Hepatocyte (in vitro differentiated cells): ENCODE measurements around the gene RASSF3. TPM values are rescaled to one million over a fixed set of nuclear protein-coding genes. Genes with fewer than 3 reads are reported as not detected.

Experiments used
- DNase-seq: peaks from one replicate; pipeline ENCODE4 v3.0.0-alpha.2; 2016; ENCODE audit warnings: low spot score
- H2AFZ ChIP-seq: fragments of 200-600 bp; sonication (generic); 2 replicates; pipeline ENCODE4 v1.6.0; 2016; ENCODE audit warnings: antibody characterized with exemption, mild to moderate bottlenecking
- H3K27ac ChIP-seq: fragments of 200-600 bp; sonication (generic); 2 replicates; pipeline ENCODE4 v1.5.1; 2016; ENCODE audit warnings: mild to moderate bottlenecking
- H3K27me3 ChIP-seq: fragments of 200-600 bp; sonication (generic); 2 replicates; pipeline ENCODE4 v1.6.1; 2016
- H3K36me3 ChIP-seq: fragments of 200-600 bp; sonication (generic); replicated peaks from 2 replicates; pipeline ENCODE4 v1.5.1; 2016; ENCODE audit warnings: low read depth; ENCODE audit not compliant: insufficient read depth
- H3K4me1 ChIP-seq: fragments of 200-600 bp; sonication (generic); 2 replicates; pipeline ENCODE4 v1.5.1; 2016; ENCODE audit warnings: mild to moderate bottlenecking, moderate library complexity; ENCODE audit not compliant: insufficient read depth
- H3K4me2 ChIP-seq: fragments of 200-600 bp; sonication (generic); 2 replicates; pipeline ENCODE4 v1.6.0; 2016
- H3K4me3 ChIP-seq: fragments of 200-600 bp; sonication (generic); 2 replicates; pipeline ENCODE4 v1.5.1; 2016; ENCODE audit warnings: mild to moderate bottlenecking
- H3K79me2 ChIP-seq: fragments of 200-600 bp; sonication (generic); 2 replicates; pipeline ENCODE4 v1.6.0; 2017; ENCODE audit warnings: mild to moderate bottlenecking
- H3K9me2 ChIP-seq: fragments of 200-600 bp; sonication (generic); replicated peaks from 2 replicates; pipeline ENCODE4 v1.6.0; 2017; ENCODE audit warnings: mild to moderate bottlenecking; ENCODE audit not compliant: insufficient read depth
- H3K9me3 ChIP-seq: fragments of 200-600 bp; sonication (generic); 2 replicates; pipeline ENCODE4 v1.5.1; 2016; ENCODE audit warnings: low read depth, mild to moderate bottlenecking
- H4K20me1 ChIP-seq: fragments of 200-600 bp; sonication (generic); 2 replicates; pipeline ENCODE4 v1.6.0; 2016; ENCODE audit warnings: mild to moderate bottlenecking; ENCODE audit not compliant: insufficient read depth, poor library complexity, severe bottlenecking
- EZH2 ChIP-seq: fragments of 200-600 bp; sonication (generic); IDR thresholded peaks from 2 replicates; pipeline ENCODE4 v1.6.1; 2016; ENCODE audit warnings: antibody characterized with exemption, mild to moderate bottlenecking, borderline replicate concordance
- EZH2phosphoT487 ChIP-seq: fragments of 200-600 bp; sonication (generic); IDR thresholded peaks from one replicate; pipeline ENCODE4 v1.6.1; 2018; ENCODE audit warnings: antibody characterized with exemption, mild to moderate bottlenecking, low read depth, moderate library complexity; ENCODE audit not compliant: unreplicated experiment, severe bottlenecking
- WGBS: methylation state at CpG from one replicate; pipeline ENCODE4 v1.1.6; 2016; ENCODE audit warnings: low lambda C conversion rate; ENCODE audit errors: missing lambda C conversion rate; 5-methylcytosine and 5-hydroxymethylcytosine counted together
- polyA plus RNA-seq: library from polyadenylated mRNA; unstranded; fragments of >200 nt; fragmentation: Nextera tagmentation; extraction: Ambion mirVana; gene quantifications from 2 replicates; pipeline ENCODE4 v1.2.1, GENCODE V29; 2016
- total RNA-seq: library from RNA; depleted of rRNA; stranded (reverse); fragments of >200 nt; gene quantifications from 2 replicates; pipeline ENCODE4 v1.2.3, GENCODE V29; 2014
- TF ChIP-seq, protein P1 (sequence below): fragments of 200-600 bp; sonication (generic); IDR thresholded peaks from 2 replicates; pipeline ENCODE4 v1.5.1; 2016; ENCODE audit warnings: antibody characterized with exemption, mild to moderate bottlenecking; ENCODE audit not compliant: poor library complexity

RASSF3 gene
- total and polyA plus RNA-seq, 2 experiments from 2014 or later, result 7.8 to 22.3 TPM

DNA sequence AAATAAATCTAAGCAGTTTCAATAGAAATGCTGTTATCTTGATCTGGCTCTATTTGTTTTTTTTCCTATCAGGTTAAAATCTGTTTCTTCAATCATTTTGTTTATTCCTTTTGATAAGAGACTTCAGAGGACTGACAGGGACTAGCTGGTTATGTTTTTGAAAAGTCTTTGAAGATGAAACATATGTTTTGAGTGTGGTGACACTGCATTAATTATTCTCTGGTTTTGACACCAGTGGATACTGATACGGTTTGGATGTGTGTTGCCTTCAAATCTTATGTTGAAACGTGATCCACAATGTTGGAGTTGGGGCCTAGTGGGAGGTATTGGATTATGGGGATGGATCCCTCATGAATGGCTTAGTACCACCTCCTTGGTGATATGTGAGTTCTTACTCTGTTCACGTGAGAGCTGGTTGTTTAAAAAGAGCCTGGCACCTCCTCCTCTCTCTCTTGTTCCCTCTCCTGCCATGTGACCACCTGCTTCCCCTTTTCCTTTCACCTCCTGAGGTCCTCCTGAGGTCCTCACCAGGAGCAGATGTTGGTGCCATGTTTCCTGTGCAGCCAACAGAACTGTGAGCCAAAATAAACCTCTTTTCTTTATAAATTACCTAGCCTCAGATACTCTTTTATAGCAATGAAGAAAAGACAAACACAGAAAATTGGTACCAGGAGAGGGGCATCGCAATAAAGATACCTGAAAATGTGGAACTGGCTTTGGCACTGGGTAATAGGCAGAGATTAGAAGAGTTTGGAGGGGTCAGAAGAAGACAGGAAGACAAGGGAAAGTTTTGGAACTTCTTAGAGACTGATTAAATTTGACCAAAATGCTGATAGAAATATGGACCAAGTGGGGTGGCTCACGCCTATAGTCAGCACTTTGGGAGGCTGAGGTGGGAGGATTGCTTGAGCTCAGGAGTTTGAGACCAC is 23.0 kb downstream of the RASSF3 start:
- WGBS, result 80% methylated on average over 5 of the region's 5 CpGs
- TF ChIP-seq EZH2, result no peak
- no peak for DNase-seq

DNA sequence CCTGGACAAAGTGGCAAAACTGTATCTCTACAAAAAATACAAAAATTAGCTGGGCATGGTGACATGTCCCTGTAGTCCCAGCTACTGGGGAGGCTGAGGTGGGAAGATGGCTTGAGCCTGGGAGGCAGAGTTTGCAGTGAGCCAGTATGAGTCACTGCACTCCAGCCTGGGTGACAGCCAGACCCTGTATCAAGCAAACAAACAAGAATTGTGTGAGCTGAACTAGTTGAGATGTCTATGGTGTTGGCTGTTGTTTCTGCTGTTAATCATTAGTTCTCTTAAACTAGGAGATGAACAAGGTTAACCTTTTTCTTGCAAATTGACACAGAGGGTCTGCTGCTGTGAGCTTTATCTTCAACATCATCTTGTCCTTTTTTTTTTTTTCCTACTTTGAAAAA is 23.6 kb downstream of the RASSF3 start:
- peak; percentile 49 for DNase-seq
- Histone ChIP-seq H4K20me1 (no peaks in the 10 kb centered on the region), H3K79me2 (peaks cover 62% of the 10 kb centered on the region), H3K4me2 (no peak overlapping the region), H3K4me1 (peaks cover 3% of the 10 kb centered on the region), H3K36me3 (no peaks in the 10 kb centered on the region), H3K9me2 (no peaks in the 10 kb centered on the region), H3K9me3 (no peaks in the 10 kb centered on the region), H3K4me3 (no peak overlapping the region), H3K27me3 (no peaks in the 10 kb centered on the region), H3K27ac (peak overlapping the region; percentile 39), H2AFZ (no peak overlapping the region)
- TF ChIP-seq, protein P1, sequence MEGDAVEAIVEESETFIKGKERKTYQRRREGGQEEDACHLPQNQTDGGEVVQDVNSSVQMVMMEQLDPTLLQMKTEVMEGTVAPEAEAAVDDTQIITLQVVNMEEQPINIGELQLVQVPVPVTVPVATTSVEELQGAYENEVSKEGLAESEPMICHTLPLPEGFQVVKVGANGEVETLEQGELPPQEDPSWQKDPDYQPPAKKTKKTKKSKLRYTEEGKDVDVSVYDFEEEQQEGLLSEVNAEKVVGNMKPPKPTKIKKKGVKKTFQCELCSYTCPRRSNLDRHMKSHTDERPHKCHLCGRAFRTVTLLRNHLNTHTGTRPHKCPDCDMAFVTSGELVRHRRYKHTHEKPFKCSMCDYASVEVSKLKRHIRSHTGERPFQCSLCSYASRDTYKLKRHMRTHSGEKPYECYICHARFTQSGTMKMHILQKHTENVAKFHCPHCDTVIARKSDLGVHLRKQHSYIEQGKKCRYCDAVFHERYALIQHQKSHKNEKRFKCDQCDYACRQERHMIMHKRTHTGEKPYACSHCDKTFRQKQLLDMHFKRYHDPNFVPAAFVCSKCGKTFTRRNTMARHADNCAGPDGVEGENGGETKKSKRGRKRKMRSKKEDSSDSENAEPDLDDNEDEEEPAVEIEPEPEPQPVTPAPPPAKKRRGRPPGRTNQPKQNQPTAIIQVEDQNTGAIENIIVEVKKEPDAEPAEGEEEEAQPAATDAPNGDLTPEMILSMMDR, result no peak
- TF ChIP-seq EZH2phosphoT487 (no peak), EZH2 (no peak)

More for the DNA sequence above, 23.0 kb downstream of the RASSF3 start:
- Histone ChIP-seq H4K20me1 (no peaks in the 10 kb centered on the region), H3K9me3 (no peaks in the 10 kb centered on the region), H3K4me3 (no peak overlapping the region), H2AFZ (no peak overlapping the region), H3K27me3 (no peaks in the 10 kb centered on the region), H3K4me1 (peaks cover 3% of the 10 kb centered on the region), H3K79me2 (peaks cover 65% of the 10 kb centered on the region), H3K4me2 (no peak overlapping the region), H3K36me3 (no peaks in the 10 kb centered on the region), H3K9me2 (no peaks in the 10 kb centered on the region), H3K27ac (peak overlapping the region; percentile 39)

DNA sequence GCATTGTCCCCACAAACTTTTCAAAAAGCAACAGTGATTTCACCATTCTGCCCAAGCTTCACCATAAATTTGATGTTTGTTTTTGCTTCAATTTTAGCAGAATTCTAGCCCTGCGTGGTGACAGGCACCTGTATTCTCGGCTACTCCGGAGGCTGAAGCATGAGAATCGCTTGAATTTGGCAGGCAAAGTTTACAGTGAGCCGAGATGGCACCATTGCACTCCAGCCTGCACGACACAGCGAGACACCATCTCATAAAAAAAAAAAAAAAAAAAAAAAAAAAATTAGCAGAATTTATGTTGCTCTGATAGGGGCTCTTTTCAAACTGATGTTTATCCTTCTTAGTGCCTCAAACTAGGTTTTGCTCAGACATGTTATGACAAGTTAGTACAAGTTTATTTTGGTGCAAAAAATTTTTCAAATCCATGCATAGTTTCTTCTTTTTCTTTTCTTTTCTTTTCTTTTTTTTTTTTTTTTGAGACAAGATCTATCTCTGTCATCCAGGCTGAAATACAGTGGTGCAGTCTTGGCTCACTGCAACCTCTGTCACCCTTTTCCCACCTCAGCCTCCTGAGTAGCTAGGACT is 24.3 kb downstream of the RASSF3 start:
- H3K36me3 ChIP-seq, result no peaks in the 10 kb centered on the region
- H3K79me2 ChIP-seq, result peaks cover 57% of the 10 kb centered on the region
- H4K20me1 ChIP-seq, result no peaks in the 10 kb centered on the region
- H3K27ac ChIP-seq, result no peak overlapping the region
- H3K4me3 ChIP-seq, result no peak overlapping the region
- H3K4me2 ChIP-seq, result no peak overlapping the region
- 72% methylated on average over 7 of the region's 7 CpGs for WGBS
- H3K9me2 ChIP-seq, result no peaks in the 10 kb centered on the region
- peaks cover 3% of the 10 kb centered on the region for H3K4me1 ChIP-seq
- H2AFZ ChIP-seq, result no peak overlapping the region
- no peak for TF ChIP-seq EZH2
- TF ChIP-seq, protein P1, result no peak
- TF ChIP-seq EZH2phosphoT487, result no peak
- no peaks in the 10 kb centered on the region for H3K27me3 ChIP-seq
- DNase-seq, result no peak
- no peaks in the 10 kb centered on the region for H3K9me3 ChIP-seq

DNA sequence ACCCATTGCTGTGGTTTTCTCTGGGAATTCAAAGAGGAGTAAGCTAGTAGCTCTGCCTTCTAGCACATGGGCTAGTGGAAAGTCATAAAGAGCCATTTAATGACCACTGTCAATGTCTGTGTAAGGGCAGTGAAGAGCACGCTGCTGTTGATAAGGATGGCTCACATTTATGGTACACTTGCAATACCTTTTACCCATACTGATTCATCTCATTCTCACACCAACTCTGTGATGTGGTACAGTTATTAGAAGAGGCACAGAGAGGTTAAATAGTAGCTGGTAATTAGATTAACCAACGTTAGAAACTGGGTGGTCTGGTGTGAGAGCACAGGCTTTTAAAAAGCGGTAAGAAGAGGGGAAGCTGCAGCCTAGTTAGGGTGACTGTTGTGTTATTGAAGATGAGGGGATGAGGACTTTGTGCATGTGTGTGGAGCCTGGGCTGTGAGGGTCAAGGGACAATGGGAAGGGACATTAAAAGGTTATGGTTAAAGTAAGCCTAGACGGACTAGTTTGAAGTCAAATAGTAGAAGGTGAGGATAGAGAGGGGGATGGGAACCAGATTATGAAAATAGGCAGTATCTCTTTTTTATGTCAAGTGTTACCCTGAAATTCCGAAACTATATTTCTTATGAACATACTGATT is 25.2 kb downstream of the RASSF3 start:
- Histone ChIP-seq H4K20me1 (no peaks in the 10 kb centered on the region), H3K79me2 (peaks cover 58% of the 10 kb centered on the region), H3K4me3 (no peak overlapping the region), H3K9me2 (no peaks in the 10 kb centered on the region), H3K4me1 (peaks cover 3% of the 10 kb centered on the region), H3K27ac (no peak overlapping the region), H3K27me3 (no peaks in the 10 kb centered on the region), H3K4me2 (no peak overlapping the region), H3K36me3 (no peaks in the 10 kb centered on the region), H2AFZ (no peak overlapping the region), H3K9me3 (no peaks in the 10 kb centered on the region)
- TF ChIP-seq EZH2 (no peak), EZH2phosphoT487 (no peak)
- TF ChIP-seq, protein P1, result no peak
- 57% methylated on average over 5 of the region's 5 CpGs for WGBS
- DNase-seq, result no peak
